Mesenchymal stem cell (in vitro differentiated cells and primary cell): ENCODE data around the gene AKAP6.
A peak's percentile ranks its signal among the peaks of the same experiment; 100 is the strongest.

Experiments
- DNase-seq: peaks from one replicate; pipeline ENCODE4 v3.0.0-alpha.2; 2013
- H2AFZ ChIP-seq: one replicate; pipeline ENCODE4 v1.6.1; 2013; ENCODE audit warnings: low read depth, mild to moderate bottlenecking, control low read depth, inconsistent platforms, low read length, moderate library complexity
- H2AK5ac ChIP-seq: 2 replicates; pipeline ENCODE4 v1.6.1; 2013; ENCODE audit warnings: low read length, moderate library complexity, mild to moderate bottlenecking, inconsistent platforms; ENCODE audit not compliant: severe bottlenecking
- H2BK120ac ChIP-seq: one replicate; pipeline ENCODE4 v1.6.1; 2013; ENCODE audit warnings: low read depth, mild to moderate bottlenecking, inconsistent platforms, low read length, moderate library complexity
- H2BK12ac ChIP-seq, 2 experiments: one replicate each; pipeline ENCODE4 v1.6.1; 2013; ENCODE audit warnings: inconsistent platforms in 2 of 2, low read length in 2 of 2, mild to moderate bottlenecking in 2 of 2, moderate library complexity in 2 of 2, control low read depth in 1 of 2
- H2BK15ac ChIP-seq: one replicate; pipeline ENCODE4 v1.6.1; 2013; ENCODE audit warnings: mild to moderate bottlenecking, low read depth, inconsistent platforms; ENCODE audit not compliant: poor library complexity, severe bottlenecking
- H2BK5ac ChIP-seq: 2 replicates; pipeline ENCODE4 v1.6.1; 2013; ENCODE audit warnings: low read depth, mild to moderate bottlenecking, low read length, control low read depth, inconsistent platforms; ENCODE audit not compliant: poor library complexity, severe bottlenecking
- H3K14ac ChIP-seq, 2 experiments: one replicate each; pipeline ENCODE4 v1.6.1; 2013; ENCODE audit warnings: inconsistent platforms in 2 of 2, low read length in 2 of 2, control low read depth in 1 of 2, mild to moderate bottlenecking in 1 of 2, moderate library complexity in 1 of 2
- H3K18ac ChIP-seq, 2 experiments: one replicate each; pipeline ENCODE4 v1.6.1; 2013; ENCODE audit warnings: inconsistent platforms in 2 of 2, low read length in 2 of 2, control low read depth in 1 of 2, low read depth in 1 of 2, mild to moderate bottlenecking in 1 of 2
- H3K23ac ChIP-seq, 2 experiments: one replicate each; pipeline ENCODE4 v1.6.1; 2013; ENCODE audit warnings: inconsistent platforms in 2 of 2, low read length in 2 of 2, mild to moderate bottlenecking in 2 of 2, moderate library complexity in 2 of 2, control low read depth in 1 of 2
- H3K27ac ChIP-seq: 2 replicates; pipeline ENCODE4 v1.5.1; 2013; ENCODE audit warnings: mild to moderate bottlenecking, moderate library complexity, low read length, control low read depth, inconsistent platforms; ENCODE audit not compliant: poor library complexity, severe bottlenecking
- H3K27me3 ChIP-seq, 2 experiments: 2 replicates each; pipeline versions ENCODE4 v1.6.1 to v1.7.0; 2013; ENCODE audit warnings: low read length in 2 of 2, mild to moderate bottlenecking in 2 of 2, moderate library complexity in 2 of 2, control low read depth in 1 of 2, inconsistent platforms in 1 of 2; ENCODE audit not compliant: control insufficient read depth in 1 of 2, insufficient read depth in 1 of 2
- H3K36me3 ChIP-seq, 2 experiments: 2 replicates each; pipeline versions ENCODE4 v1.6.1 to v1.7.0; 2013; ENCODE audit warnings: low read length in 2 of 2, control low read depth in 1 of 2, inconsistent platforms in 1 of 2, low read depth in 1 of 2, mild to moderate bottlenecking in 1 of 2; ENCODE audit not compliant: insufficient read depth in 2 of 2, control insufficient read depth in 1 of 2
- H3K4ac ChIP-seq, 2 experiments: one replicate each; pipeline ENCODE4 v1.6.1; 2013; ENCODE audit warnings: inconsistent platforms in 2 of 2, low read length in 2 of 2, mild to moderate bottlenecking in 2 of 2, moderate library complexity in 2 of 2, control low read depth in 1 of 2, low read depth in 1 of 2
- H3K4me1 ChIP-seq: 2 replicates; pipeline ENCODE4 v1.6.1; 2013; ENCODE audit warnings: low read depth, low read length, control low read depth; ENCODE audit not compliant: control insufficient read depth, insufficient read depth
- H3K4me2 ChIP-seq: 2 replicates; pipeline ENCODE4 v1.6.1; 2013; ENCODE audit warnings: low read length, mild to moderate bottlenecking, inconsistent platforms; ENCODE audit not compliant: poor library complexity, severe bottlenecking
- H3K4me3 ChIP-seq, 2 experiments: 2 replicates each; pipeline versions ENCODE4 v1.5.1 to v1.7.0; 2013; ENCODE audit warnings: low read length in 2 of 2, mild to moderate bottlenecking in 2 of 2, control low read depth in 1 of 2, low read depth in 1 of 2; ENCODE audit not compliant: insufficient read depth in 1 of 2
- H3K79me1 ChIP-seq: replicated peaks from 2 replicates; pipeline ENCODE4 v1.6.1; 2013; ENCODE audit warnings: mild to moderate bottlenecking, control low read depth, low read length, inconsistent platforms; ENCODE audit not compliant: poor library complexity, severe bottlenecking
- H3K9ac ChIP-seq: 2 replicates; pipeline ENCODE4 v1.7.0; 2013; ENCODE audit warnings: mild to moderate bottlenecking, low read length, moderate library complexity
- H3K9me3 ChIP-seq: 2 replicates; pipeline ENCODE4 v1.7.0; 2013; ENCODE audit warnings: mild to moderate bottlenecking, low read length; ENCODE audit not compliant: control insufficient read depth
- H4K8ac ChIP-seq: one replicate; pipeline ENCODE4 v1.6.1; 2013; ENCODE audit warnings: inconsistent platforms, mild to moderate bottlenecking, low read length, moderate library complexity
- H4K91ac ChIP-seq: one replicate; pipeline ENCODE4 v1.6.1; 2013; ENCODE audit warnings: mild to moderate bottlenecking, low read length, inconsistent platforms
- WGBS: methylation state at CpG from one replicate; pipeline ENCODE4 v1.1.7; 2013; ENCODE audit warnings: mixed read lengths; 5-methylcytosine and 5-hydroxymethylcytosine counted together

Gene AKAP6

GRCh38 chr14:32594766-32595165 is 265.7 kb downstream of the AKAP6 start:
- peak overlapping the region in 1 of 2 experiments; percentile 98 for H2BK12ac ChIP-seq
- no peak overlapping the region for H4K91ac ChIP-seq
- H3K23ac ChIP-seq, result no peak overlapping the region
- peak overlapping the region; percentile 65 for H2BK120ac ChIP-seq
- no peak overlapping the region for H3K14ac ChIP-seq
- no peak overlapping the region for H3K4me2 ChIP-seq
- no peaks in the 10 kb centered on the region for H3K79me1 ChIP-seq
- H3K27me3 ChIP-seq, result no peaks in the 10 kb centered on the region
- H3K4me3 ChIP-seq, result peak overlapping the region in 1 of 2 experiments; percentile 33
- no peak overlapping the region for H4K8ac ChIP-seq
- peak; percentile 60 for DNase-seq
- no peak overlapping the region for H3K27ac ChIP-seq
- H3K9ac ChIP-seq, result peak overlapping the region; percentile 73
- H3K4me1 ChIP-seq, result peaks cover 6% of the 10 kb centered on the region
- 30% methylated on average over 3 of the region's 3 CpGs for WGBS
- no peaks in the 10 kb centered on the region for H3K9me3 ChIP-seq
- no peak overlapping the region for H2AK5ac ChIP-seq
- no peak overlapping the region for H2BK15ac ChIP-seq
- peak overlapping the region; percentile 45 to 95 for H3K18ac ChIP-seq
- no peak overlapping the region for H2AFZ ChIP-seq
- peak overlapping the region in 1 of 2 experiments; percentile 47 for H3K4ac ChIP-seq
- H2BK5ac ChIP-seq, result no peak overlapping the region
- H3K36me3 ChIP-seq, result no peaks in the 10 kb centered on the region

GRCh38 chr14:32595497-32595896 is 266.4 kb downstream of the AKAP6 start:
- Histone ChIP-seq H2BK15ac (no peak overlapping the region), H3K79me1 (no peaks in the 10 kb centered on the region), H3K9me3 (no peaks in the 10 kb centered on the region), H3K27me3 (no peaks in the 10 kb centered on the region), H3K4me2 (no peak overlapping the region), H4K8ac (no peak overlapping the region), H3K18ac (peak overlapping the region in 1 of 2 experiments; percentile 49), H3K4ac (peak overlapping the region; percentile 7 to 47), H3K36me3 (no peaks in the 10 kb centered on the region), H3K14ac (no peak overlapping the region), H3K23ac (no peak overlapping the region), H2BK120ac (no peak overlapping the region), H2BK5ac (no peak overlapping the region), H3K4me1 (peaks cover 6% of the 10 kb centered on the region), H3K27ac (no peak overlapping the region), H3K9ac (peak overlapping the region; percentile 73), H4K91ac (no peak overlapping the region), H3K4me3 (peak overlapping the region in 1 of 2 experiments; percentile 33), H2AFZ (no peak overlapping the region), H2AK5ac (no peak overlapping the region), H2BK12ac (peak overlapping the region in 1 of 2 experiments; percentile 98)
- WGBS, result 90% methylated on average over 3 of the region's 4 CpGs
- no peak for DNase-seq

GRCh38 chr14:32596390-32596789 is 267.3 kb downstream of the AKAP6 start:
- H3K27me3 ChIP-seq, result no peaks in the 10 kb centered on the region
- no peak overlapping the region for H2AFZ ChIP-seq
- H3K9me3 ChIP-seq, result no peaks in the 10 kb centered on the region

GRCh38 chr14:32597771-32598170 is 268.7 kb downstream of the AKAP6 start:
- Histone ChIP-seq H3K27ac (no peak overlapping the region), H3K9ac (no peak overlapping the region), H3K79me1 (no peaks in the 10 kb centered on the region), H3K18ac (no peak overlapping the region), H2BK12ac (no peak overlapping the region), H2AK5ac (no peak overlapping the region), H2BK15ac (no peak overlapping the region), H3K4me2 (no peak overlapping the region), H3K23ac (no peak overlapping the region), H3K14ac (no peak overlapping the region), H3K4me1 (peaks cover 5% of the 10 kb centered on the region), H3K36me3 (no peaks in the 10 kb centered on the region), H3K4me3 (no peak overlapping the region), H4K91ac (no peak overlapping the region), H3K9me3 (no peaks in the 10 kb centered on the region), H2AFZ (no peak overlapping the region), H2BK5ac (no peak overlapping the region), H4K8ac (no peak overlapping the region), H3K4ac (no peak overlapping the region), H2BK120ac (no peak overlapping the region), H3K27me3 (no peaks in the 10 kb centered on the region)
- no peak for DNase-seq
- WGBS, result 100% methylated on average over 1 of the region's 2 CpGs

More at GRCh38 chr14:32596390-32596789, 267.3 kb downstream of the AKAP6 start:
- Histone ChIP-seq H3K27ac (no peak overlapping the region), H3K14ac (no peak overlapping the region), H2BK5ac (no peak overlapping the region), H3K4me2 (no peak overlapping the region), H3K18ac (no peak overlapping the region), H3K9ac (no peak overlapping the region), H2BK12ac (no peak overlapping the region), H3K79me1 (no peaks in the 10 kb centered on the region), H3K4ac (no peak overlapping the region), H2BK120ac (no peak overlapping the region), H3K36me3 (no peaks in the 10 kb centered on the region), H4K91ac (no peak overlapping the region), H3K23ac (no peak overlapping the region), H3K4me1 (peaks cover 6% of the 10 kb centered on the region), H2AK5ac (no peak overlapping the region), H3K4me3 (no peak overlapping the region), H4K8ac (no peak overlapping the region), H2BK15ac (no peak overlapping the region)
- WGBS, result 71% methylated on average over 2 of the region's 2 CpGs
- no peak for DNase-seq
